GM21390 (cell line): ENCODE measurements around the gene FMOD.

Experiments
- ATAC-seq: cut with Tn5 transposase; IDR thresholded peaks from one replicate; pipeline ENCODE4 v1.9.1; 2021; ENCODE audit not compliant: unreplicated experiment

The FMOD gene

GRCh38 chr1:203351037-203351625 lies at the start of gene FMOD:
Gene FMOD (minus strand): TSS chr1:203351122. CDS start chr1:203348270, 2,852 bp downstream.
- ATAC-seq = no peak

GRCh38 chr1:203396595-203397194 lies 45.8 kb upstream of the FMOD start:
- ATAC-seq = no peak

GRCh38 chr1:203395751-203396150 lies 44.8 kb upstream of the FMOD start:
- no peak for ATAC-seq

DNA sequence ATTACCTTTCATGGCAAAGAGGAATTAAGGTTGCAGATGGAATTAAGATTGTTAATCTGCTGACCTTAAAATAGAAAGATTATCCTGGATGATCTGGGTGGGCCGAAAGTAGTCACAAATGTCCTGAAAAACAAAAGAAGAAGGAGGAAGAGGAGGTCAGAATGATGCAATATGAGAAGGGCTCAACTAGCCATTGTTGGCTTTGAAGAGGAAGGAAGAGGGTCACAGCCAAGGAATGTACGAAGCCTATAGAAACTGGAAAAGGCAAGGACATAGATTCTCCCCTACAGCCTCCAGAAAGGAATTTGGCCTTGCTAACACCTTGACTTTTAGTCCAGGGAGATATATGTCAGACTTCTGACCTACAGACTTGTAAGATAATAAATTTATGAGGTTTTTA lies 39.4 kb upstream of the FMOD start:
- no peak for ATAC-seq

DNA sequence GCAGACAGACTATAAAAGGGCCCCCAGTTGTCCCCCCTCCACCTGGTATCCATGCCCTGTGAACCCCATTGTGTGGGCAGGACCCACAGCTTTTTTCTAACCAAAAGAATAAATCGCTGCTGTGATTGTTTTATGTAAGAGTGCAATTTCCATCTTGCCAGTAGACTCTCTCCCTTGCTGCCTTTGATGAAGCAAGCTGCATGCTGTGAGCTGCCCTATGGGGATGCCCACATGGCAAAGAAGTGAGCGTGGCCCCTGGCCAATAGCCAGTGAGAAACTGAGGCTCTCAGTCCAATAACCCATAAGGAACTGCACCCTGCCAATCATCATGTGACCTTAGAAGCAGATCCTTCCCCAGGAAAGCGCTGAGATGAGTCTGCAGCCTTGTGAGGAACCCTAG lies 37.8 kb upstream of the FMOD start:
- ATAC-seq = no peak

GRCh38 chr1:203382026-203382425 lies 31.1 kb upstream of the FMOD start:
- no peak for ATAC-seq

DNA sequence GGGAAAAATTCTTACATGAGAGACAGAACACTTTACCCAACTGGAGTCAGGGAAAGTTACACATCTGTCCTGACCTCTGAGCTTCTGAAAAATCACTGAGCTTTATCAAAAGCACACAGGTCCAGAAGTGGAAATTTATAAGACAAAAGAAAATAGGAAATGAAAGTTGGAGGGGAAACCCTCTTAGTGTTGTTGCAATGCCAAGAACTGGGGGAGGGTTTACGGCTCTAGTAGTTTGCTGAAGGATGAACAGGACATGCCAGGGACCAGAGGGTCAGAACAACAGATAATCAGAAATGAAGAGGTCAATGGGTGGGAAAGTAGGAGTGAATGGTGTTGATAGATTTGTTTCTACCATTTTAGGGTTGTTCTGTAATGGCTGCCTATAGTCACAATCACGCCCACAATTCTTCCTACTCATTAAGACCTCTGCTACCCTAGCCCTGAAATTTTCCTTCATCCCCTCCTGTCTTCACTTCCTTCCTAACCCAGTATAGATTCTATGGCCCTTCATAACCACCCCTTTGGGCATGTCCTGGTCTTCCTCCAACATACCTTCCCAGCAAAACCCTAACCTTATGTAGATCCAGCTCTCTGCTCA lies 30.3 kb upstream of the FMOD start:
- ATAC-seq = no peak

- no peak for ATAC-seq
Observed at GRCh38 chr1:203380420-203381150, 29.7 kb upstream of the FMOD start.

DNA sequence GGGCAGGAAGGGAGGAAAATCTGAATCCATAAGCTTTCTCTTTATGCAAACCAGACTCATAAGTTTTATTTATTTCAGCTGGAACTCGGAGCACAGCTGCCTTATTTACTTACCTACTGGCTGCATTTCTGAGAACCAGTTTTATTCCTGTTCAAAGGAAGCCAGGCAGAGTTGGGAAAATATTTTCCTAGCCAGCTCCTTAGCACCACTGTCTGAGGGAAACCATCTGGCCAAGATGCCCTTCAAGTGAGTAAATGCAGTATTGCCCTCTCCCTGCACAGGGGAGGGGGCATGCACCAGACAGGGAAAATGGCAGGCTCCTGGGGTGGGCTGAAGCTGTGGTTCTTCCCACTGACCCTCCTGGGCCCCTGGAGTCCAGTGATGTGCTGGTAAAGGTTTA lies 28.9 kb upstream of the FMOD start:
- ATAC-seq = no peak

DNA sequence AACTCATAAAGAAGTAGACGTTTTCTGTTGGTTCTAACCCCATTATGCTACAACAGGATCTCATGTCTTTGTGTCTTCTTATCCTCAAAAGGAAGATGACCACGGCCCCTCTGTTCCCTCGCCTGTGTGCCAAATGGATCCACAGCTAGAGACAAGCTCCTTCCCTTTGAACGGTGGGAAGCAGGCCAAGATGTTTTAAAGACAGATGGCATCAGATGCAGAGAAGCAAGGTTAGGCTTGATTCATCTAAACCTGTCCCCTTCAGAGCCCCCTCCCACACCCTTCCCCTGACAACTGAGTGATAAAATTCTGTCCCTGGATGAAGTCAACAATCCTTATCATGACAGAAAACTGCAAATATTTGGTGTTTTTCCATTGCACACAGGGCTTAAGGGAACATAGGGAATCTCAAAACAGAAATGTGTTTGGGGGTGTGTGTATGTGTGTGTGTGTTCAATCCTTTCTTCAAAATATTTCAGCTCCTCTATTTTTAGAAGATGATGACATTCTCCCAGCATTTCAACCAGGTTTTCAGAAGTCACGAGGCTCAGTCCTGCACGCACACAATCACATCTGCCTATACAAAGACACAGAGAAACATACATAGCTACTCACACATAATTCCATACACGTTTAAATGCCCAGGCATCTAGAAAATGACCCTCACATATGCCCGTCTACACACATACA lies 27.8 kb upstream of the FMOD start:
- no peak for ATAC-seq

DNA sequence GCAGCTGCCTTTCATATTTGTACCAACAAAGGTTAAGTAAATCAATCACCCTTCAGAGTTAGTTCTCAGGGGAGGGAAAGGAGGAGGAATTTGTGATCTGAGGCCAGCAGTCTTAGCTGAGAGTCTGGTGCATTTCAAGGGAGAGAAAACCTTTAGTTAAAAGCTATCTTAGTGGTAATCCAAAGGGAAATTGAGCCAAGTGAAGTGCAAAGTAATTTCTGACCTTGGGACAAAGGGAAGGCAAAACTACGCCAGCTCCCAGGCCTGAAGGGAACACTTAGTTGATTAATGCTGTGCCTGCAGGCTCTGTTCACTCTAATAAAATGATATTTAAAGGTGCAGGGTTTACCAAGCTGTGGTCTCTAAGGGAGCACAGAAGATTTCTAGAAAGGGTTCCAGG lies 23.1 kb upstream of the FMOD start:
- no peak for ATAC-seq

GRCh38 chr1:203373002-203373401 lies 22.1 kb upstream of the FMOD start:
- no peak for ATAC-seq

DNA sequence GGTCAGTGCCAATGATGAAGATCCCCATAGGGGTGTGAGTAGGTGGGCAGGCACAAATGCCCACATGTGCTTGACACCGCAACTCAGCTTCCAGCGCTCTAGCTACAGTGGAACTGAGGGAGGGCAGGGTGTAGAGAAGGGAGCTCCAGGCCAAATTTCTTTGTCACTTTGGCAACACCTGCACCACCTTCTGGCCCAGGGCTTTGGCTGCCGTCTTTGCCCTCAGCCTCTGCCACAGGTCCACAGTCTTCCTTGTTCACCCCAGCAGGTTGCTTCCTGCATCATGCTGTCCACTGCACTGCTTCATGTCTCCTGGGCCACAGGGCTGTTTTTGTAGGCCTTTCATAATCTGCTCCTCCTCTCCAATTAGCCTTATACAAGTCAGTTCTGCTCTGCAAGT lies 20.4 kb upstream of the FMOD start:
- no peak for ATAC-seq

- ATAC-seq = no peak
Observed at GRCh38 chr1:203369666-203370065, 18.7 kb upstream of the FMOD start.

- ATAC-seq = no peak
Observed at GRCh38 chr1:203368624-203369451, 17.9 kb upstream of the FMOD start.

GRCh38 chr1:203367057-203367456 lies 16.1 kb upstream of the FMOD start:
- no peak for ATAC-seq

- ATAC-seq = no peak
Observed at GRCh38 chr1:203366476-203366875, 15.6 kb upstream of the FMOD start.

DNA sequence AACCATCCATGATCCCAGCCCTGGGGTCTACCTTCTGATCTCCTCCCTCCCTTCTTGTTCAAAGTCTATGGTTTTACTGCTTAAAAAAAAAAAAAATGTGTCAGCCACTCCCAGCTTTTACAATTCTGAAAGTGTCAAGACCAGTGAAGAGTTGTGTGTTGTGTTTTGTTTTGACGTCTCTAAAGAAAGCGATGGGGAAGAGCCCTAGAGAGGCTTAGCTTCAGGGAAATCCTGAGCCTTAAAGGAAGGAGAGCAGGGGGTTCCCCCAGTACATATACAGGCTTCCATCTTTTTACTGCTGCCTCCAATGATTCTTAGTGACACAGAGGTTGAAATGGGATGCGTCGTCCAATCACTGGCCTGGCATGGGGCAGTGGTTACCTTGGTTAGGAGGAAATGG lies 13.9 kb upstream of the FMOD start:
- no peak for ATAC-seq

DNA sequence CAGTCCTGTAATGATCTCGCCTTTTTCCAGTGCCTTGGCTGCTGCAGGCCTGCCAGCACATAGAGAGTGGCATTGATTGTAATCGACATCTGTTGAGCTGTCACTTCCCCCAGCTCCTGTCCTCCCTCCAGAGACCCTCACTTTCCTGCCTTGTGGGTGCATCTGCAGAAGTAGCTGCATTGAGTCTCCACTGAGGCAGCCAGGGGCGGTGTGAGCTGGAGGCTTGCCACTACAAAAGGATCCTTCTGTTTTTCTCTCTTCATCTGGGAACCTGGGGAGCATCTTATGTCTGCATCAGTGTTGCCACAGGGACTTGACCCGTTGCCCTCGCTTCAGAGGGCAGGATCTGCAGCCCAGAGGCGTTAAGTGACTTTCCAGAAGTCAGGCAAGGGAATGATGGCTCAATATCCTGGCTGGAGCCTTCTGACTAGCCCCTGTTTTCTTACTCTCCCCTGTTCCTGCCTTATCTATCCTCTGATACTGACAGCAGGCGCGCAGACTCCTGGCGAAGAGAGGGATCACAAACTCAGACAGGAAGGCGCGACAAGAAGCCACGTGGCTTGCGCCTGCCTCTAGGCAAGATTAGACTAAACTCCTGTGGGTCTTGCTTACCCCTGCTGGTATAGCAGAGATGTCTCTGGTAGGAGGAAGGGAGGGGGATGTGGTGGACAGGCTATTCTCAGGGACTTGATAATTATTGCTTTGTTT lies 13.3 kb upstream of the FMOD start:
- no peak for ATAC-seq

GRCh38 chr1:203362720-203363025 lies 11.8 kb upstream of the FMOD start:
- ATAC-seq = no peak
